Measurements from ENCODE around the gene HLA-DRB1. TPM values are rescaled to one million over a fixed set of nuclear protein-coding genes. Genes with fewer than 3 reads are reported as not detected.
"Not testable (repeated sequence)": the region's sequence is repeated elsewhere in the genome, so short reads cannot be mapped to it uniquely, and the experiment has no call there.

The HLA-DRB1 gene
- total RNA-seq, 1 donor = 266 TPM

DNA sequence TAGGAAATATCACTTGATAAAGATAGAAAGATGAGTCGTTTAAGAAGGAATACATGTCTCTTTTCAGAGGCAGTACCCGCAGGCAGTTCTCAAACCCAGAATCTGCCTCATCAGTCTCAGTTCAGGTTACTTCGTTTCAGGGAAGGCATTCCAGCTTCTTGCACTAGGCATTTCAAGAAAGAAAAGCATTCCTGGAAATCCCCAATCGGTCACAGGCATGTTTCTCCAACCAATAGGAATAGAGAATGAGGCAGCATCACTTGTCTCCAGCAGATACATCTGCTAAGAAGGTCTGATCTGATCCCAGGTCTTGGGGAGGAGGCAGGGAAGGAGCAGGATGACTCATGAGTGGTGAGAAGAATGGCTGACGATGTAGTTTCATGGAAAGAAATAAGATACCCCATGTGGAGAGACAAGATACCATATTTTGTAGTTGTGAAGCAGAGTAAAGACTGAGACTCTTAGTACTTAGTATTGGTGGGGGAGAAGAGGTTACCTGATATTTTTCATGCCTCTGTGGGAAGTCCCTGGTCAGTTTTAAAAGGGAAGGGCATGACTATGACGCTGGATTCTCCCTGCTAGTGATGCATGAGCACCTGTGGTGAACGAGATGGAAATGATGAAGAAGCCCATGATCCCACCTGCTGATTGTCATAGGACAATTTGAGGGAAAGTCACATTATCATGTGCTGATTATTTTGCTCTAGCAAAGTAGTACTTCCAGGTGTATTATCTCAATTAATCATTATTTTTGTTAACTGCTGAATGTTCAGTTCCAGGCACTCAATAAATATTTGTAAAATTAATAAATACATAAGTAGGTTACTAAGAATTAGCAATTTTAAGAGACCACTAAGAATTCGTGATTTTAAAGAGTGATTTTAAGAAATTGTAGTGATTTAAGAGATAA is 20.3 kb upstream of the HLA-DRB1 start:
- DNase-seq (ENCODE audit: low read depth in 2 of 3, low spot score in 2 of 3) = peak; percentile 71 to 96 (median 95)

DNA sequence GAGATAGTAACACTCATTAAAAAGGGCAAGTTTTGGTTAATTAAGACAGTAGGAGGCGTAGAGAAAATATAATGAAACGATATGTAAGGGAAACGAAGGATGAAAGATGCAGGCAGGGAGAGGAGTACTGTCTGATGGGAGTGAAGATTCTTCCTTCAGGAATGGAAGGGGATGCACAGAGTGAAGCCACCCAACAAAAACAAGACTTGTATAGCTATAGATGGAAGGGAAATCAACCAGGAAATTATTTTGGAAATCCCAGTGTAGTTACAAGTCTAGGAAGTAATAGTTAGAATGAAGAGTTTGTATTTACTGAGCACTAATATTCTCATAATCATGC is 19.7 kb upstream of the HLA-DRB1 start:
- no peak for DNase-seq (ENCODE audit: low read depth in 2 of 3, low spot score in 2 of 3)

DNA sequence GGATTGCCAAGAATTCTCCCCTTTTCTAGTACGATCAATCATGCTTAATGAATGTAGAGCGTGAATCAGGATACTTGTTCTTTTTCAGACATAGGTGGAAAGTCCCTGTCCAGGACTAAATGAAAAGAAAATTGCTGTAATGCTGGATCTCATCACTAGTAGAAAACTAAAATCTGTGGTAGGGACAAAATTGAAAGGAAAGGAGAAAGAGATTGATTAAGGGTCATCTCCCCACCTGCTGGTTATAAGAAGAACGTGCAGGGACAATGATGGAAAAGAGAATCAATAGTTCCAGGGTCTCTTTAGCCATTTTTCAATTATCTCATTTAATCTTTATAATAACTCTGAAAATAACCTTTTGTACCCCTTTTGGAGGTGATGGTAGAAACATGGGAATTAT is 18.7 kb upstream of the HLA-DRB1 start:
- DNase-seq (ENCODE audit: low read depth in 2 of 3, low spot score in 2 of 3) = no peak

DNA sequence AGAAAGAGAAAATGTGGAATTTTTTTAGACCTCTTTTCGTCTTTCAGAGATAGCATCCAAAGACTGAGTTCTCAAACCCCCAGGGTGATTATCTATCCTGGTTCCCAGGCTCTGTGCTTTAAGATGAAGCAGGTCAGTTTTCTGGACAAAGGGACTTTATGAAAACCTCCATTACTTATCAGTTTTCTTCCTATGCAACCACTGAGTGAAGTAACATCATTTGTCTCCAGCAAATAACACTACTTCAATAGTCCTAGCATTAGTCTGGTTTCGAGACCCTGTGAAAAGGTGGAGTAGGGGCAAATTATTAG is 18.3 kb upstream of the HLA-DRB1 start:
- no peak for DNase-seq (ENCODE audit: low read depth in 2 of 3, low spot score in 2 of 3)

DNA sequence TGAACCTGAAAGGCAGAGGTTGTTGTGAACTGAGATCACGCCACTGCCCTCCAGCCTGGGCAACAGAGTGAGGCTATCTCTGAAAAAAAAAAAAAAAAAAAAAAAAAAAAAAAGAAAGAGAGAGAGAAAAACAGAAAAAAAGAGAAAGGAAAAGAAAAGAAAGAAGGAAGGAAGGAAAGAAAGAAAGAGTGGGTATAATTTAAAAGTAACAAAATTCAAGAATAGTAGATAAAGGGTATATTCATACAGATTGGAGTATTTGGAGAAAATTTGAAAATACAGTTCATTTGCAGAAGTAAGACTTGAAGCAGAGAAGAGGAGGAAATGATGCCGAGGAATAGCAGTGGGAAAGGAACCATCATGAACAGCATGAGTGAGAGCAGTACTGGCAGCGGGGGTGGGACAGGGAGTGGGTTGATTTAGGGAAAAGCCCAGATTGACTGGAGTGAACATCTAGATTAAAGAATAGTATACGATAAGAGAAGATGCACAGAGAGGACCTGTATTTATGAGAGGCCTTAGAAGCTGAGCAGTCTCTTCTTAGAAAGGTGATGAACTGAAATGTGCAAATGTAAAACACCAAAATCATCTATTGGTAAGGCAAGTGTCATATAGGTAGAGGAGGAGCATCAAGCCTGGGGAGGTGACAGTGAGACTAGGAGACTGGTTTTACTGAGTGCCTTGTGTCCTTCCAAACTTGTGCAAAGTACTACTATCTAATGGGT is 17.8 kb upstream of the HLA-DRB1 start:
- no peak for DNase-seq (ENCODE audit: low read depth in 2 of 3, low spot score in 2 of 3)

DNA sequence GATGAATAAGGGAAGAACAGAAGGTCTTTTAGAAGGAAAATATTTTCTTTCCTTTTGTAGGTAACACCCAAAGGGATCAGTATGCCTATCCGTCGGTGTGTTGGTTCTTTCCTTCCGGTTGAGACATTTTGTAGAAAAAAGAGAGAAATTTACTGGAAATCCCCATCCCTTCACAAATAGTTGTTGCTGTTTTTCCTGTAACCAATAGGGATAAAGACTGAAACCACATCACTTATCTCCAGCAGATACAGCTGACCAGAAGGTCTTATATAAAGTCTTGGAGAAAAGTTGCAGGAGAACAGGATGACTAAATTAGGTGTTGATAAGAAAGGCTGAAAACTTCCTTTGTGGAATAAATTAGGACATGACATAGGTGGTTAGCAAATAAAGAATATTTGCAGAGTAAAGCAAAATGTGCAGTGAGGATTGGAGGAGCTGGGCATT is 14.8 kb upstream of the HLA-DRB1 start:
- peak in 2 of 3 donors; percentile 57 to 84 for DNase-seq (ENCODE audit: low read depth in 2 of 3, low spot score in 2 of 3)

DNA sequence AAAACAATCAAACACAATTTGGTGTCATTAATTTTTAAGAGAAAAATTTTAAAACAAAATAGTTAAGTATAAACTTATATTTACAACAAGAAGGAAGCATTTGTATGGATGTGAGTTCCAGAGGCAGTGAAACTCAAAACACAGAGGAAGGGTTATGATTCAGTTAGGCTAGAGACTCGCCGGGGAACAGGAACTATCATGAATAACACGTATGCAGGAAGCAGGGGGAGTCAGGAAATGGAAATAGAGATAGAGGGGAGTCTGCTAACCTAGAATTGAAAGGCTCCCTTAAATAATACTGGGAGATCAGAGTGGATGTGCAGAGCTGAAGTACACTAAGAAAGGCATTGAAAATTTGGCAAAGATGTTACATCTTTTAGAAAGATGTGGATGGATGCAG is 14.2 kb upstream of the HLA-DRB1 start:
- DNase-seq (ENCODE audit: low read depth in 2 of 3, low spot score in 2 of 3) = no peak

DNA sequence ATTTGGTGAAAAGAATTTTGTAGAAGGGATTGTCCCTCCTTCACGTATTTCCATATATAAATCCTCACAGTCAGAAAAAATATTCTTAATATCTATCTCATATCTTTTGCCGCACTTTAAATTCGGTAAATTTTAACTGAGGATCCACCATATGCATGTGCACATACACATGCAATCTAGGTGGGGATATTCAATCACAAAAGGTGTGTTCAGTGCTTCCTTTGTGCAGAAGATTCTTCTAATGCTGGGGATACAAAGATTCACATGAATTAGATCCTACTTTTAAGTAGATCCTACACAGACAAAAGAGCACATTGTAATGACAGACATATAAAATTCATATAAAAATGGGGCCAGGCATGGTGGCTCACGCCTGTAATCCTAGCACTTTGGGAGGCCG is 13.6 kb upstream of the HLA-DRB1 start:
- no peak for DNase-seq (ENCODE audit: low read depth in 2 of 3, low spot score in 2 of 3)

DNA sequence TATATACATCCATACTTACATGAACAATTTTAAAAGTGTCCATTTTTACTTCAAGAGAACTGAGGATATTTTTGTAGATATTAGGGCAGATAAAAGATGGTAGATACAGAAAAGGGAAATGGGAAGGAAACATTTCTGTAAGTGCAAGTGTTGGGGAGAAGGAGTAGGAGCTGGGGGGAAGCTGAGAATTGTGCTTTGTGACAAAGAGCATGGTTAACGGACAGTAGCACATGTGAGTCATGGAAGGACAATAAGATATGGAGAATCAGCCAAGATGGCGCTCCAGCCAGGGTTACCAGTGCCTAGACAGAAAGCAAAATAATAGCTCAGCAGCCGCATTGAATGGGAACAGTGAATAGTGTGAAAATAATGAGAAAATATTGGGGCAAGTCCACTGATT is 12.7 kb upstream of the HLA-DRB1 start:
- DNase-seq (ENCODE audit: low read depth in 2 of 3, low spot score in 2 of 3) = no peak

DNA sequence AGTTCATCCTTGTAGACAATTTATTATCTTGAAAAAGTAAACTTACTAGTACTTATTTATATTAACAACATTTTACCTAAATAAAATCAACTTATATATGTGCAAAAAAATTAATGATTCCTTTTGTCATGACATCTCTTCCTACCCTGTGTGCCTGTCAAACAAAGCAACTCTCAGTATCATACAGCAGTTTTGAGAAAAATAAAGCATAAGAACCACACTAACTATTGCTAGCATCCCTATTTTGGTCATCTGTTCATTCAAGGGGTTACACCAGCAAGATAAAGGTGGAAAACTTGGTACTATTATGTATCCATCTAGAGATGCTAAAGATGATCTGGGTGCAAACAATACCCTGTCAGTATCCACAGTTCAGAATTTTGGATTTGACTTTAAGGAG is 7.4 kb upstream of the HLA-DRB1 start:
- no peak for DNase-seq (ENCODE audit: low read depth in 2 of 3, low spot score in 2 of 3)

DNA sequence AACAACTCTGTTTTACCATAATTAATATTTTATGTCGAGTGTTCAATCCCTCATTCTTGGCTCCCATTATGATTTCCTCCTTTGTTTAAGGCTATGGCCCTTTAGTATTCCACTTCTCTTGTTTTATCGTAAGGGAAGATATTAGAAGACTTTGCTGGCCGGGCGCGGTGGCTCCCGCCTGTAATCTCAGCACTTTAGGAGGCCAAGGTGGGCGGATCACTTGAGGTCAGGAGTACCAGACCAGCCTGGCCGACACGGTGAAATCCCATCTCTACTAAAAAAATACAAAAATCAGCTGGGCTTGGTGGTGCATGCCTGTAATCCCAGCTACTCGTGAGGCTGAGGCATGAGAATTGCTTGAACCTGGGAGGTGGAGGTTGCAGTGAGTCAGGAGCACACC is 1.1 kb upstream of the HLA-DRB1 start:
- not testable (repeated sequence) for DNase-seq (ENCODE audit: low read depth in 2 of 3, low spot score in 2 of 3)

DNA sequence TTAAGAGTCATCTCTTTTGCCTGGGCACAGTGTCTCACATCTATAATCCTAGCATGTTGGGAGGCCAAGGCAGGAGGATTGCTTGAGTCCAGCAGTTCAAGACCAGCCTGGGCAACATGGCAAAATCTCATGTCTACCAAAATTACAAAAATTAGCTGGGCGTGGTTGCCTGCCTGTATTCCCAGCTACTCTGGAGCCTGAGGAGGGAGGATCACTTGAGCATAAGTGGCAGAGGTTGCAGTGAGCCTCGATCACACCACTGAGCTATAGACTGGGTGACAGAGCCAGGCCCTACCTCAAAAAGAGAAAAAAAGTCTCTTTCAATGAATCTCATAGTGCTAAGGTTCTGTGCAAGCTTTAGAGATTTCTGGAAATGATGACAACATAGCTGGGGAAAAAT is 1.5 kb downstream of the HLA-DRB1 start:
- no peak for DNase-seq (ENCODE audit: low read depth in 2 of 3, low spot score in 2 of 3)

DNA sequence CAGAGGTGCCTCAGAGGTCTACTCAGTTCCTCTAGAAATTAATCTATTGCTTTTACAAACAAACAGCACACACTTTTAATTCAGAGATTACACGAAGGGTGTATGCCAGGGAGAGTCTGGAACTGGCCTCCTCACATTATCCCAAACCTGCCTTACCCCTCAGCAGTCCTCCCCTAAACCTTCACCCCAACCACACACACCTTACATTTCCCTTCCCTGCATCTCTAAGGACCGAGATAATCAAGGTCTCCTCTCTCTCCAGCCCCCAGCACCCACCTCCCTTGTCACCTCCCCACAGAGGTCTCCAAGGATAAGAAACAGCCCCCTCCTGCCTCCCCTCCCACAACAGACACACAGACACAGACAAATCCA is 6.1 kb downstream of the HLA-DRB1 start:
- DNase-seq (ENCODE audit: low read depth in 2 of 3, low spot score in 2 of 3) = no peak

DNA sequence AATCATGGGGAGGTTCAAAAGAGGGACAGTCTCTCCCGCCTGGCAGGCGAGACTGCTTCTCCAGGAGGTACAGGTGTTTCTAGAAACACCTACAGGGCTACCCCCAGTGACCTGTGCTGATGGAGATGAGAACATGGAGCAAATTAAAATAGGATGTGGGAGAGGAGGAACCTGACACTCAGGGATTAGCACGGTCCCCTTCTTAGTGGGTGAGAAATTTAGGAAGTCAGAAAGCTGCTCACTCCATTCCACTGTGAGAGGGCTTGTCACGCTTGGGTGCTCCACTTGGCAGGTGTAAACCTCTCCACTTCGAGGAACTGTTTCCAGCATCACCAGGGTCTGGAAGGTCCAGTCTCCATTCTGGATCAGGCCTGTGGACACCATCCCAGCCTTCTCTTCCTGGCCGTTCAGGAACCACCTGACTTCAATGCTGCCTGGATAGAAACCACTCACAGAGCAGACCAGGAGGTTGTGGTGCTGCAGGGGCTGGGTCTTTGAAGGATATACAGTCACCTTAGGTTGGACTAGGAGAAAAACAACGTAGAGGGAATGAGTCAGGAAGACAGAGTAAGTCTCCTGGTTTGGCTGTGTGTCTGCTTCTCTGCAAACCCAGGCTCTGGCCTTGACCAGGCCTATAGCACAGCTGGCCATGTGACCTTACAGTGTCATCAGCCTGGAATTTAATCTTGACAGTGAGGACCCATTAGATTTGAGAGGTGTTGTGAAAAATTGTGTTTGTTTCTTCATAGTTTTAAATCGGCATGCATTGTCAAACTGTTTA is 8.1 kb downstream of the HLA-DRB1 start:
- no peak for DNase-seq (ENCODE audit: low read depth in 2 of 3, low spot score in 2 of 3)

DNA sequence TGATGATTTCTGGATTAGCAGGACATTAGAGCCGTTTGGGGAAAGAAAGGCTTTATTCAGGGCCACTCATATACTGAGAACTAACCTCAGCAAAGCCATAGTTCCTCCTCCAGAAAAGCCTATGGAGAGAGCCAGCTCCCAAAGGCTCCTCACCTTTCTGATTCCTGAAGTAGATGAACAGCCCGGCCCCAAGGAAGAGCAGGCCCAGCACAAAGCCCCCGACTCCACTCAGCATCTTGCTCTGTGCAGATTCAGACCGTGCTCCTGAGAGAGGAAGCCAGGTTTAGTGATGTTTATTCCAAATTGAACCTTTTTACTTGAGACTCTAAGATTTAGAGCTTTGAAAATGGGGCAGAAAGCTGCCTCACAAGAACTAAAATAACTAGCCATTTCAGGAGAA is 9.1 kb downstream of the HLA-DRB1 start:
- DNase-seq (ENCODE audit: low read depth in 2 of 3, low spot score in 2 of 3) = no peak

DNA sequence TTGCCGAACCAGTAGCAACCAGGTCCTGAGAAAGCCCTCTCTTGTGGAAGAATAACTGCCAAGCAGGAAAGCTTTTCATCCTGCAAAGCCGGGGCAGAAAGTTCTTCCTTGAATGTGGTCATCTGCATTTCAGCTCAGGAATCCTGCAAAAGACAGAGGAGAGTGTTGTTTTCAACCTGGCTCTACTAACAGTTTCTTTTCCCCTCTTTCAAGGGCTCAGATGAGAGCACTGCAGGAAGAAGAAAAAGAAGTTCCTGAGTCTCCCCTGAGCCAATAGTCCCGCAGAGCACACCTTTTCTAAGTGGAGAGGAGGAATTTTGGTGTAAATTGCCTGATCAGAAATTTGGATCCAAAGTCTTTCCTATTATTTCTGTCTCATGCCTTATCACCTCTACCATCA is 10.7 kb downstream of the HLA-DRB1 start:
- no peak for DNase-seq (ENCODE audit: low read depth in 2 of 3, low spot score in 2 of 3)

DNA sequence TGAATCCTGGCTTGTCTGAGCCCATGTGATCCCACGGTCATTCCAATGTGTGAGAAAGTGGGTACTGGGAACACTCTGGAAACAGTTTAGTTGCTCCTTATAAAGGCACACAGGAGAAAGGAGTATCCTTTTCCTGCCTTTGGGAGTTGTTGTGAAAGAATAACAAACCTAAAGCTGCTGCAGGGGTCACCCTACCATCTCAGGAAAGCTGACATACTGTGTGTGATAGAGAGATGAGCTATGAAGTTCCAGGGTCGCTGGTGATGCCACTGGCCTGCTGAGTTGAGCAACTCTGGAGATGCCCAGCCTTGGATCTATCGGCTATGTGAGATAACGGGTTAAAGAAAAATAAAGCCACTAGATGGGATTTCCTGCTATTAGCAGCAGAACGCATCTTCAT is 12.2 kb downstream of the HLA-DRB1 start:
- not testable (repeated sequence) for DNase-seq (ENCODE audit: low read depth in 2 of 3, low spot score in 2 of 3)

DNA sequence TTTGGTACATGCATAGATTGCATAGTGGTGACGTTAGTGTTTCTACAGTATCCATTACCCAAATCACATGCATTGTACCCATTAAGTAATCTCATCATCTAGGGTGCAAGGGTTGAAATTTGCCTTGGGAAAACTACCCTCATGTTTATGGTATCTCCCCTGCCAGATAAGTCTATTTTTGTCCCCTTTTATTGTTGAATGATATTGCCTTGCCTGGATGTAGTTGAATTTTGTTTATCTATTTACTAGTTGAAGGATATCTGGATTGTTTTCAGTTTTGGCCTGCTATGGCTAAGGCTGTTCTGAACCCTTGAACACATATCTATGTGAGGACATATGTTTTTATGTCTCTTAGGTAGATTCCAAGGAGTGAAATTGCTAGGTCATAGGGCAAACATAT is 13.4 kb downstream of the HLA-DRB1 start:
- DNase-seq (ENCODE audit: low read depth in 2 of 3, low spot score in 2 of 3) = no peak

DNA sequence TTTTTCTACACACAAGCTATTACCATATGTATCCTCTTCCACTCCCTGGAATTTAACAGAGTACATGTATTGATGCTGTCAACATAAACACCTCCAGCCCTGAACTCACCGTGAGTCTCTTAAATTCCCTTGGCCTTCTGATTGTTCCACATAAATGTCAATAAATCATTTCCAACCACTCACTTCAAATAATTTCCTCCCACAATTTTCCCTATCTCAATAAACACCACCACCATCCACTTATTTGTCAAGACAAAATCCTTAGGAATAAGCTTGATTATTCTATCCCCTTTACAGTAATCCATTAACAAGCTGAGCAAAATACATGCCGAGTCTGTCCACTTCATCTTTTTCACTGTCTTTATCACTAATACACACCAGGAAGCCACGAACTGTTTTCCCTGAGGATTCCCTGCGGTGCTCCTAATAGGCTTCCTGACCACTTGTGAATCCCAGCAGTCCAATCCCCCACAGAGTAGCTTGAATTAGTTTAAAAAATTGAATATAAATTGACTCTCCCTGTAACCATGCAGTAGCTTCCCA is 19.2 kb downstream of the HLA-DRB1 start:
- DNase-seq (ENCODE audit: low read depth in 2 of 3, low spot score in 2 of 3) = no peak

DNA sequence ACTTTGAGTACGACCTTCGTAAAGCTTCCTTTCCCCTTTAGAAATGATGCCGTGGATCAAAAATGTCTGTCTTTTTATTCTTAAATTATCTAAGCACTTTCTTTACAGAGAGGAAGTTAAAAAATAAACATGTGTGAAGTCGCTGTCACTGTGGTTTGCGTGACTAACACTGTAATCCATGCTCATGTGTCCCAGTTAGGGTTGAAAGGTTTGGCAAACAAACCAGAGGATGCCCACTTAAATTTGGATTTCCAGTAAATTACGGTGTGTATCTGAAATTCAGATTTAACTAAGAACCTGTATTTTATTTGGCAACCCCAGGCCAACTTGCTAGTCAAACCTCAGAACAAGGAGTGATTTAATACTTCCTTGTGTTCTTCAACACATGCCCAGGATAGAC is 21.1 kb downstream of the HLA-DRB1 start:
- DNase-seq (ENCODE audit: low read depth in 2 of 3, low spot score in 2 of 3) = peak in 1 of 3 donors; percentile 36

DNA sequence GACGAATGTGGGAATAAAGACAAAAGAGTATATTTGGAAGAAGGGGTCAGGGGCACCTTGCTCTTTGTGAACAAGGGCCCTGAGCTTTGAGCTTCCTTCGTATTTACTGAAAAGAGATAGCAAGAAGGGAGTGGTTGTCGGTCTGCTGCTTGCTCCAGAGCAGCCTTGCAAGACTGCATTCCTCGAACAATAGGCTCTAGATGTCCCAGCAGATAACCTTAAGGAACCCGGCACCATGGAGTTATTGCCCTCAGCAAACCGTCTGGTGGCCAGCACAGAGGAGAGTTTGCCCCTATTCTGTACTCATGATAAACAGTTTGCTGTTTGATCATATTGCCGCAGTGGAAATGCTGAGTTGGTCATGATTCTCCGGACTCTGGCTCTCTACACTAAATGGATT is 22.7 kb downstream of the HLA-DRB1 start:
- no peak for DNase-seq (ENCODE audit: low read depth in 2 of 3, low spot score in 2 of 3)

Measured in hematopoietic multipotent progenitor cell (in vitro differentiated cells).